GM18861 (cell line): ENCODE measurements around the gene LCMT2.

Experiments
- ATAC-seq: cut with Tn5 transposase; IDR thresholded peaks from one replicate; pipeline ENCODE4 v1.9.1; 2021; ENCODE audit not compliant: unreplicated experiment

Gene LCMT2

GRCh38 chr15:43276563-43277200 lies 53.7 kb downstream of the LCMT2 start:
- ATAC-seq: no peak

- no peak for ATAC-seq
Measured at GRCh38 chr15:43275740-43276562, 54.4 kb downstream of the LCMT2 start.

- no peak for ATAC-seq
Measured at GRCh38 chr15:43274136-43274535, 56.2 kb downstream of the LCMT2 start.
